ENCODE data around the gene UHRF1.
"Not testable (repeated sequence)": the region's sequence is repeated elsewhere in the genome, so short reads cannot be mapped to it uniquely, and the experiment has no call there.

Gene UHRF1

GRCh38 chr19:4939466-4939865 lies 30.2 kb downstream of the UHRF1 start:
- DNase-seq = no peak

- not testable (repeated sequence) for DNase-seq
These were observed 32.4 kb downstream of the UHRF1 start for GRCh38 chr19:4941638-4942169.

GRCh38 chr19:4950650-4951049 lies 41.3 kb downstream of the UHRF1 start:
- DNase-seq = not testable (repeated sequence)

- no peak for DNase-seq
These were observed 42.4 kb downstream of the UHRF1 start for GRCh38 chr19:4951656-4952055.

GRCh38 chr19:4952945-4953344 lies 43.6 kb downstream of the UHRF1 start:
- DNase-seq = no peak

GRCh38 chr19:4954320-4955149 lies 45.2 kb downstream of the UHRF1 start:
- not testable (repeated sequence) for DNase-seq

GRCh38 chr19:4955274-4955673 lies 46.0 kb downstream of the UHRF1 start:
- DNase-seq = no peak

GRCh38 chr19:4957981-4958380 lies 48.7 kb downstream of the UHRF1 start:
- no peak for DNase-seq

GRCh38 chr19:4962085-4962619 lies 52.9 kb downstream of the UHRF1 start:
- no peak for DNase-seq

GRCh38 chr19:4965061-4965460 lies 55.8 kb downstream of the UHRF1 start:
- DNase-seq = no peak

GRCh38 chr19:4966591-4966990 lies 57.3 kb downstream of the UHRF1 start:
- no peak for DNase-seq

GRCh38 chr19:4967738-4968461 lies 58.6 kb downstream of the UHRF1 start:
- DNase-seq = no peak

- DNase-seq = peak; percentile 98
These were observed 59.4 kb downstream of the UHRF1 start, which contains the start of gene KDM4B for GRCh38 chr19:4968462-4969291. Gene KDM4B, plus strand, starts transcription at chr19:4969113. Its CDS starts 63,778 bp downstream, at chr19:5032891.

GRCh38 chr19:4969292-4969771 lies 60.0 kb downstream of the UHRF1 start:
- DNase-seq = no peak

GRCh38 chr19:4969772-4970531 lies 60.7 kb downstream of the UHRF1 start:
- DNase-seq = peak; percentile 29

GRCh38 chr19:4970558-4971423 lies 61.5 kb downstream of the UHRF1 start:
- DNase-seq = peak; percentile 57

- peak; percentile 75 for DNase-seq
These were observed 62.1 kb downstream of the UHRF1 start for GRCh38 chr19:4971424-4971793.

- no peak for DNase-seq
These were observed 62.7 kb downstream of the UHRF1 start for GRCh38 chr19:4971816-4972495.

- DNase-seq = no peak
These were observed 63.4 kb downstream of the UHRF1 start for GRCh38 chr19:4972509-4973230.

Data from NCI-H2171 treated with DMSO at 0.1 percent for 48 hours (cell line).